ENCODE results near the gene PALLD. TPM values are rescaled to one million over a fixed set of nuclear protein-coding genes. Genes with fewer than 3 reads are reported as not detected.
A peak's percentile ranks its signal among the peaks of the same experiment; 100 is the strongest.

The PALLD gene
- total RNA-seq, 4 donors from 2014 or later: 60.2 to 437 (median 118) TPM

- WGBS, 2 donors: 71 to 80% methylated on average over 1 to 2 of the region's 2 CpGs
- no peaks in the 10 kb centered on the region for H3K4me1 ChIP-seq
- H3K9me3 ChIP-seq: no peaks in the 10 kb centered on the region
- TF ChIP-seq, protein P1, sequence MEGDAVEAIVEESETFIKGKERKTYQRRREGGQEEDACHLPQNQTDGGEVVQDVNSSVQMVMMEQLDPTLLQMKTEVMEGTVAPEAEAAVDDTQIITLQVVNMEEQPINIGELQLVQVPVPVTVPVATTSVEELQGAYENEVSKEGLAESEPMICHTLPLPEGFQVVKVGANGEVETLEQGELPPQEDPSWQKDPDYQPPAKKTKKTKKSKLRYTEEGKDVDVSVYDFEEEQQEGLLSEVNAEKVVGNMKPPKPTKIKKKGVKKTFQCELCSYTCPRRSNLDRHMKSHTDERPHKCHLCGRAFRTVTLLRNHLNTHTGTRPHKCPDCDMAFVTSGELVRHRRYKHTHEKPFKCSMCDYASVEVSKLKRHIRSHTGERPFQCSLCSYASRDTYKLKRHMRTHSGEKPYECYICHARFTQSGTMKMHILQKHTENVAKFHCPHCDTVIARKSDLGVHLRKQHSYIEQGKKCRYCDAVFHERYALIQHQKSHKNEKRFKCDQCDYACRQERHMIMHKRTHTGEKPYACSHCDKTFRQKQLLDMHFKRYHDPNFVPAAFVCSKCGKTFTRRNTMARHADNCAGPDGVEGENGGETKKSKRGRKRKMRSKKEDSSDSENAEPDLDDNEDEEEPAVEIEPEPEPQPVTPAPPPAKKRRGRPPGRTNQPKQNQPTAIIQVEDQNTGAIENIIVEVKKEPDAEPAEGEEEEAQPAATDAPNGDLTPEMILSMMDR (IDR thresholded peaks at IDR 0.05): no peak
- no peak for TF ChIP-seq POLR2A (IDR thresholded peaks at IDR 0.05)
- no peak overlapping the region for H3K4me3 ChIP-seq
- H3K27me3 ChIP-seq: no peaks in the 10 kb centered on the region
- intact Hi-C loops (cut with DNase I): no loop called here
- H3K27ac ChIP-seq: no peak overlapping the region
- H3K36me3 ChIP-seq: peaks cover 0 to 5% (median 0%) of the 10 kb centered on the region in 3 donors
- DNase-seq: no peak
Observed at GRCh38 chr4:168667921-168668320, 171.1 kb downstream of the PALLD start.

GRCh38 chr4:168673476-168673875 is 176.6 kb downstream of the PALLD start:
- no peaks in the 10 kb centered on the region for H3K27me3 ChIP-seq
- intact Hi-C loops (cut with DNase I): no loop called here
- H3K9me3 ChIP-seq: no peaks in the 10 kb centered on the region
- TF ChIP-seq, protein P1 (IDR thresholded peaks at IDR 0.05): no peak
- no peak for TF ChIP-seq POLR2A (IDR thresholded peaks at IDR 0.05)
- no peak for DNase-seq
- H3K4me3 ChIP-seq: no peak overlapping the region
- no peaks in the 10 kb centered on the region for H3K4me1 ChIP-seq
- WGBS, 2 donors: 87 to 88% methylated on average over 11 of the region's 11 CpGs
- no peak overlapping the region for H3K27ac ChIP-seq
- H3K36me3 ChIP-seq: peaks cover 0 to 5% (median 0%) of the 10 kb centered on the region in 3 donors

- no peak for DNase-seq
- H3K27me3 ChIP-seq: no peaks in the 10 kb centered on the region
- H3K4me1 ChIP-seq: no peaks in the 10 kb centered on the region
- intact Hi-C loops (cut with DNase I): no loop called here
- peaks cover 0 to 4% (median 0%) of the 10 kb centered on the region in 3 donors for H3K36me3 ChIP-seq
- TF ChIP-seq, protein P1 (IDR thresholded peaks at IDR 0.05): no peak
- TF ChIP-seq POLR2A (IDR thresholded peaks at IDR 0.05): no peak
- H3K4me3 ChIP-seq: no peak overlapping the region
- 59 to 67% methylated on average over 5 to 6 of the region's 6 CpGs for WGBS, 2 donors
- peak overlapping the region in 1 of 4 donors; percentile 19 for H3K27ac ChIP-seq
- H3K9me3 ChIP-seq: no peaks in the 10 kb centered on the region
Observed at GRCh38 chr4:168674077-168674747, 177.4 kb downstream of the PALLD start.

GRCh38 chr4:168674866-168675265 is 178.0 kb downstream of the PALLD start:
- DNase-seq: no peak
- Histone ChIP-seq H3K4me1 (no peaks in the 10 kb centered on the region), H3K4me3 (no peak overlapping the region), H3K27ac (no peak overlapping the region), H3K36me3 (no peaks in the 10 kb centered on the region), H3K9me3 (no peaks in the 10 kb centered on the region), H3K27me3 (no peaks in the 10 kb centered on the region)
- intact Hi-C loops (cut with DNase I): no loop called here
- WGBS, 2 donors: 60 to 62% methylated on average over 3 of the region's 3 CpGs
- TF ChIP-seq, protein P1 (IDR thresholded peaks at IDR 0.05): no peak
- TF ChIP-seq POLR2A (IDR thresholded peaks at IDR 0.05): no peak

DNA sequence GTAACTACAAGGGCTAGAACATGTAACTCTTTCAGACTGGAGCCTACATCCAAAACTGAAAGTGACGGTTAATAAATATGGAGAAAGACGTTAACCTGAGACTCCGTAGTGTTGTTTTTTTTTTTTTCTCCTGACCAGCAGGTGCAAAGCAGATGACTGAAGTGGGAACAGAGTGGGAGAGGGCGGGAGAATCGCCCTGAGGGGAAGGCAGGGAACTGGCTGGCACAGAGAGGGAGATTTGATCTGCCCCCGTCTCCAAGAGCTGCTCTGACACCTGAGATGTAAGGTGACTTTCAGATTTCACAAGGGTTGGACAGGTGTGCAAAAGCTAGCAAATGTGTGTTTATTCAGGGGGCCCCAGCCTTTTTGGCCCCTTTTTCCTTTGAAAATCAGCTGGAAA is 180.2 kb downstream of the PALLD start:
- no peaks in the 10 kb centered on the region for H3K4me1 ChIP-seq
- WGBS, 2 donors: 68 to 92% methylated on average over 6 of the region's 6 CpGs
- H3K4me3 ChIP-seq: no peak overlapping the region
- H3K36me3 ChIP-seq: no peaks in the 10 kb centered on the region
- H3K9me3 ChIP-seq: no peaks in the 10 kb centered on the region
- TF ChIP-seq, protein P1 (IDR thresholded peaks at IDR 0.05): no peak
- TF ChIP-seq POLR2A (IDR thresholded peaks at IDR 0.05): no peak
- no peak overlapping the region for H3K27ac ChIP-seq
- intact Hi-C loops (cut with DNase I): no loop called here
- H3K27me3 ChIP-seq: no peaks in the 10 kb centered on the region
- DNase-seq: no peak

All from esophagus squamous epithelium (tissue), 5 donors.